ENCODE results near the gene TBC1D9.

- TF ChIP-seq PAX5 (IDR thresholded peaks at IDR 0.05; ENCODE audit: insufficient read depth, low read length, severe bottlenecking): no peak
- TF ChIP-seq POLR2A (IDR thresholded peaks at IDR 0.05; ENCODE audit: low read depth, low read length): no peak
- TF ChIP-seq POLR2AphosphoS5 (IDR thresholded peaks at IDR 0.05; ENCODE audit: low read depth, low read length): no peak
These were observed 13.4 kb downstream of the TBC1D9 start for GRCh38 chr4:140742838-140743193.

Measured in GM12891 (cell line).